Breast epithelium (tissue), 4 donors: Measurements from ENCODE around the gene C2orf76. TPM values are rescaled to one million over a fixed set of nuclear protein-coding genes. Genes with fewer than 3 reads are reported as not detected.

Source experiments
- DNase-seq, 2 donors: peaks; one replicate each; pipeline ENCODE4 v3.0.0-alpha.2; 2019; ENCODE audit warnings: low spot score in 2 of 2
- H3K27ac ChIP-seq, 2 donors: fragments of 200-600 bp; sonication (generic) in 1 of 2; one replicate each; pipeline ENCODE4 v1.5.1; 2016 to 2019; ENCODE audit warnings: mild to moderate bottlenecking in 1 of 2
- H3K27me3 ChIP-seq, 2 donors: fragments of 200-600 bp; sonication (generic) in 1 of 2; one replicate each; pipeline versions ENCODE4 v1.5.1 to v1.6.0; 2017 to 2019; ENCODE audit warnings: control low read depth in 1 of 2, mild to moderate bottlenecking in 1 of 2
- H3K36me3 ChIP-seq: fragments of 200-600 bp; one replicate; pipeline ENCODE4 v1.5.1; 2019
- H3K4me1 ChIP-seq, 2 donors: fragments of 200-600 bp; sonication (generic); one replicate each; pipeline ENCODE4 v1.5.1; 2016 to 2019; ENCODE audit warnings: control low read depth in 1 of 2
- H3K4me3 ChIP-seq, 3 donors: fragments of 200-600 bp; sonication (generic); 1 replicate in 2 of 3; 2 replicates in 1 of 3; pipeline ENCODE4 v1.5.1; 2016 to 2019; ENCODE audit warnings: mild to moderate bottlenecking in 3 of 3, moderate library complexity in 2 of 3
- H3K9me3 ChIP-seq, 2 donors: fragments of 200-600 bp; sonication (generic) in 1 of 2; one replicate each; pipeline ENCODE4 v1.5.1; 2016 to 2019; ENCODE audit warnings: control low read depth in 1 of 2
- POLR2A ChIP-seq: fragments of 450-650 bp; IDR thresholded peaks from one replicate; pipeline ENCODE4 v1.6.1; 2016; ENCODE audit warnings: antibody characterized with exemption, mild to moderate bottlenecking, moderate library complexity
- POLR2AphosphoS5 ChIP-seq, 3 donors: sonication (generic); formaldehyde crosslinking; IDR thresholded peaks; one replicate each; pipeline ENCODE4 v1.6.1; 2017; ENCODE audit warnings: antibody characterized with exemption in 3 of 3
- intact Hi-C: fragments of 100-400 bp; cut with DNase I; formaldehyde crosslinking; loops from one replicate; pipeline ENCODE4 v1.15.1; 2023; ENCODE audit warnings: low total_unique reads
- total RNA-seq, 3 donors: library from RNA; depleted of rRNA; stranded (reverse); fragments of >200 nt; gene quantifications; one replicate each; pipeline ENCODE4 v1.1.0, GENCODE V29; 2016
- TF ChIP-seq, protein P1 (sequence below), 3 donors: fragments of 450-650 bp; IDR thresholded peaks; one replicate each; pipeline ENCODE4 v1.5.1; 2016 to 2017; ENCODE audit warnings: antibody characterized with exemption in 3 of 3, mild to moderate bottlenecking in 3 of 3, moderate library complexity in 3 of 3

Gene C2orf76
- total RNA-seq, 3 donors from 2014 or later: 12.5 to 17.0 (median 13.0) TPM

DNA sequence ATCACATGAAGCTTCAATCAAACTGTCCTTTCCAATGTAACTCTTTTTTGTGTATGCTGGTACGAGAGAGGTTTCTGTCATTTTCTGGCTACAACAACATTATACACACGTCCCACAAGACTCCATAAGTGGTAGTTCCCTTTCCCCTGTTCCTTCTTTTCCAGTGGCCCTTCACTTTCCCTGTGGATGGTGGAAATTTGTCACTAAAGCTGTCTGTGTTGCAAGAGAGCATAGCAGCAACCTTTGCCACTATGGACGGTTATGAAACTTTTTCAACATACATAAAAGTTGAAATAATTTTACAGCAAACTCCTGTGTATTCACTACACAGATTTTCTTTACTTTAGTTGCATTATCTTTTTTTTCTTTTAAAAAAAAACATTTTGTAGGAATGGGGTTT lies 18.8 kb upstream of the C2orf76 start:
- no peaks in the 10 kb centered on the region for H3K9me3 ChIP-seq
- no peaks in the 10 kb centered on the region for H3K36me3 ChIP-seq
- no peak for DNase-seq
- TF ChIP-seq POLR2A: no peak
- TF ChIP-seq, protein P1, sequence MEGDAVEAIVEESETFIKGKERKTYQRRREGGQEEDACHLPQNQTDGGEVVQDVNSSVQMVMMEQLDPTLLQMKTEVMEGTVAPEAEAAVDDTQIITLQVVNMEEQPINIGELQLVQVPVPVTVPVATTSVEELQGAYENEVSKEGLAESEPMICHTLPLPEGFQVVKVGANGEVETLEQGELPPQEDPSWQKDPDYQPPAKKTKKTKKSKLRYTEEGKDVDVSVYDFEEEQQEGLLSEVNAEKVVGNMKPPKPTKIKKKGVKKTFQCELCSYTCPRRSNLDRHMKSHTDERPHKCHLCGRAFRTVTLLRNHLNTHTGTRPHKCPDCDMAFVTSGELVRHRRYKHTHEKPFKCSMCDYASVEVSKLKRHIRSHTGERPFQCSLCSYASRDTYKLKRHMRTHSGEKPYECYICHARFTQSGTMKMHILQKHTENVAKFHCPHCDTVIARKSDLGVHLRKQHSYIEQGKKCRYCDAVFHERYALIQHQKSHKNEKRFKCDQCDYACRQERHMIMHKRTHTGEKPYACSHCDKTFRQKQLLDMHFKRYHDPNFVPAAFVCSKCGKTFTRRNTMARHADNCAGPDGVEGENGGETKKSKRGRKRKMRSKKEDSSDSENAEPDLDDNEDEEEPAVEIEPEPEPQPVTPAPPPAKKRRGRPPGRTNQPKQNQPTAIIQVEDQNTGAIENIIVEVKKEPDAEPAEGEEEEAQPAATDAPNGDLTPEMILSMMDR (IDR thresholded peaks at IDR 0.05): no peak
- TF ChIP-seq POLR2AphosphoS5 (IDR thresholded peaks at IDR 0.05): no peak
- no peaks in the 10 kb centered on the region for H3K27me3 ChIP-seq
- peaks cover 3 to 22% of the 10 kb centered on the region in 2 donors for H3K4me1 ChIP-seq
- no peak overlapping the region for H3K27ac ChIP-seq
- intact Hi-C loops: no loop called here
- H3K4me3 ChIP-seq: no peak overlapping the region

DNA sequence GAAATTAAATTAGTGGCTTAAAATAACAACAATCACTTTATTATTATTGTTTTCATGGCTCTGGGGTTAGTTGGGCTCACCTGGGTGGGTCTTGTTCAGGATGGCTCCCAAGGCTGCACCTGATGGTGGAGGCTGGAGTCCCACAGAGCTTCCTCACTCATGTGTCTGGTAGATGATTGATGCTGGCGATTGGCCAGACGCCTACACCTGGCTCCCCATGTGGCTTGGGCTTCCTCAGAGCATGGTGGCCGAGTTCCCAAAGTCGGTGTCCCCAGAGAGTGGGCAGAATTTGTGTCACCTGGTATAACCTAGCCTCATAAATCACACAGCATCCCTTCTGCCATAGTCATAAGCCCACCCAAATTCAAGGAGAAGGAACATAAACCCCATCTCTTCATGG lies 18.3 kb upstream of the C2orf76 start:
- DNase-seq: no peak
- TF ChIP-seq POLR2AphosphoS5 (IDR thresholded peaks at IDR 0.05) (no peak), POLR2A (no peak)
- TF ChIP-seq, protein P1 (IDR thresholded peaks at IDR 0.05): no peak
- Histone ChIP-seq H3K27me3 (no peaks in the 10 kb centered on the region), H3K9me3 (no peaks in the 10 kb centered on the region), H3K27ac (no peak overlapping the region), H3K4me3 (no peak overlapping the region), H3K36me3 (no peaks in the 10 kb centered on the region), H3K4me1 (peaks cover 3 to 22% of the 10 kb centered on the region in 2 donors)
- intact Hi-C loops: no loop called here

DNA sequence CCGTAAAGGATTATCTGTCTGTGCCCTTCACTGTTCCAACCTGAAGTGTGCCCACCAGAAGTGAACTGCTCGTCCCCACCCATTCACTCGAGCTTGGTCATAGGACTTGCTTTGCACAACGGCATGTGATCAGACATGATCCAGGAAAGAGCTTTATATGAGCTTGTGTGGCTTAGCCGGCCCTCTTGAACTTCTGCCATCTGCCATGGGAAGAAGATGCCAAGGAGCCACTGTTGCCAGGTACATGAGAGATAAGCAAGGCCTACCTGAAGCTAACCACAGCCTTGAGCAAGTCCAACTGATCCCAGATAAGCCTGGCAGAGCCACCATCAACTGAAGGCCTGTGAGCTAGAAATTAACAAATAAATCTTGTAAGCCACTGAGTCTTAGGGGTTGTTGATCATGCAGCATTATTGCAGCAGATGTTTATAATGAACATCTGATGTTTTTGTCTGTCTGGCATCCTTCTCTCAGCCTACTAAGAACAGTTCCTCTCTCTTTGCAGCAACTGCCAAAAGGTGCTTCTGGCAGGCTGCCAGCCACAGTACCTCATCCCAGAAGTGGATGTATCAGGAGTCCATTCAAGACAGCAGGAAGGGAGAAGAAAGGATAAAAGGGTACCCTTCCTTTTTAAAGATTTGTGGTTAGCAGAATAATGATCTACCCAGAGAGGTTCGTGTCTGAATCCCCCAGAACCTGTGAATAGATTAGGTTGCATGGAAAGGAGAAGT lies 16.9 kb upstream of the C2orf76 start:
- Histone ChIP-seq H3K36me3 (no peaks in the 10 kb centered on the region), H3K4me1 (peaks cover 0 to 8% of the 10 kb centered on the region in 2 donors), H3K27ac (peak overlapping the region; percentile 16 to 21), H3K27me3 (no peaks in the 10 kb centered on the region), H3K4me3 (no peak overlapping the region), H3K9me3 (no peaks in the 10 kb centered on the region)
- TF ChIP-seq POLR2A (no peak), POLR2AphosphoS5 (IDR thresholded peaks at IDR 0.05) (no peak)
- TF ChIP-seq, protein P1 (IDR thresholded peaks at IDR 0.05): no peak
- intact Hi-C loops: no loop called here
- DNase-seq: peak; percentile 73 to 78

DNA sequence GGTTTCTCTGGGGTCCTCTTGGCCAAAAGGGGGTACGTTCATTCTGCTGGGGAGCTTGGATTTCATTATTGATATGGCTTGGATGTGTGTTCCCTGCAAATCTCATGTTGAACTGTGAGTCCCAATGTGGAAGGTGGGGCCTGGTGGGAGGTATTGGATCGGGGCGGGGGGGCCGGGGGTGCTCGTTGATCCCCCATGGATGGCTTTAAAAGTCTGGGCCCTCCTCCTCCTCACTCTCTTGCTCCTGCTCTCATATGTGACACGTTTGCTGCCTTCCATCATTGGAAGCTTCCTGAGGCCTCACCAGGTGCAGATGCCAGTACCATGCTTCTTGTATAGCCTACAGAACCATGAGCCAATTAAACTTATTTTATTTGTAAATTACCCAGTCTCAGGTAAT lies 11.9 kb upstream of the C2orf76 start:
- TF ChIP-seq POLR2AphosphoS5 (IDR thresholded peaks at IDR 0.05): no peak
- TF ChIP-seq, protein P1 (IDR thresholded peaks at IDR 0.05): no peak
- TF ChIP-seq POLR2A: no peak
- intact Hi-C loops: no loop called here
- DNase-seq: no peak

DNA sequence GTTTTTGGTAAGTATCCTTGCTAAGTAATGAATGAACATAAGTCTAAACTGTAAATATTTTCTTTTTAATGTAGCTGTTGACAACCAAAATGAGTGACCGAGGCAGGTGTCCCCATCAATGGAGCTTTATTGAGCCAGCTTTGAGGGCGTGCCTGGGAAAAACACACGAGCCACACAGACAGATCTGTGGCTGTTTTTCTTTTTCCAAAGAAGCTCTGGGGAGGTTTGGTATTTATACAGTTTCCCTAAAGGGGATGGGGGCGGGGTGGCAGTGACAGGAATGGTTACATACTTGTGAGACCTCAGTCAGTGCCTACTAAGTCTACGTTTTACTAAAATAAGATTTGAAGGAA lies 11.3 kb upstream of the C2orf76 start:
- no peaks in the 10 kb centered on the region for H3K9me3 ChIP-seq
- H3K36me3 ChIP-seq: no peaks in the 10 kb centered on the region
- TF ChIP-seq, protein P1 (IDR thresholded peaks at IDR 0.05): no peak
- TF ChIP-seq POLR2A: no peak
- TF ChIP-seq POLR2AphosphoS5 (IDR thresholded peaks at IDR 0.05): no peak
- H3K27ac ChIP-seq: peak overlapping the region; percentile 58 to 62
- no peaks in the 10 kb centered on the region for H3K27me3 ChIP-seq
- intact Hi-C loops: no loop called here
- H3K4me1 ChIP-seq: no peaks in the 10 kb centered on the region
- no peak for DNase-seq
- no peak overlapping the region for H3K4me3 ChIP-seq

More for the DNA sequence above, 11.9 kb upstream of the C2orf76 start:
- no peak overlapping the region for H3K4me3 ChIP-seq
- no peaks in the 10 kb centered on the region for H3K4me1 ChIP-seq
- no peaks in the 10 kb centered on the region for H3K27me3 ChIP-seq
- H3K27ac ChIP-seq: peak overlapping the region; percentile 58 to 62
- no peaks in the 10 kb centered on the region for H3K9me3 ChIP-seq
- no peaks in the 10 kb centered on the region for H3K36me3 ChIP-seq
